HG02943 (cell line): ENCODE results near the gene ELOVL5.
"Not testable (repeated sequence)": the region's sequence is repeated elsewhere in the genome, so short reads cannot be mapped to it uniquely, and the experiment has no call there.

Source experiments
- ATAC-seq: cut with Tn5 transposase; IDR thresholded peaks from one replicate; pipeline ENCODE4 v1.9.1; 2021; ENCODE audit warnings: mild to moderate bottlenecking, low read depth, moderate library complexity; ENCODE audit not compliant: unreplicated experiment

Gene ELOVL5

GRCh38 chr6:53360093-53360912, 11.6 kb upstream of the ELOVL5 start:
- ATAC-seq, result no peak

- ATAC-seq, result no peak
Observed at GRCh38 chr6:53359843-53360092, 11.0 kb upstream of the ELOVL5 start.

- peak; percentile 95 for ATAC-seq
Observed at GRCh38 chr6:53359095-53359842, 10.5 kb upstream of the ELOVL5 start.

- ATAC-seq, result peak; percentile 13
Observed at GRCh38 chr6:53358440-53359094, 9.8 kb upstream of the ELOVL5 start.

GRCh38 chr6:53357576-53358360, 9.0 kb upstream of the ELOVL5 start:
- no peak for ATAC-seq

GRCh38 chr6:53353624-53354023, 4.9 kb upstream of the ELOVL5 start:
- ATAC-seq, result no peak

GRCh38 chr6:53352360-53352759, 3.6 kb upstream of the ELOVL5 start:
- no peak for ATAC-seq

GRCh38 chr6:53349209-53349693, 501 bp upstream of the ELOVL5 start:
- ATAC-seq, result no peak

- peak; percentile 38 for ATAC-seq
Observed at GRCh38 chr6:53347921-53348370, 804 bp downstream of the ELOVL5 start.

GRCh38 chr6:53347250-53347920, 1.4 kb downstream of the ELOVL5 start:
- ATAC-seq, result peak; percentile 39

GRCh38 chr6:53346049-53346448, 2.7 kb downstream of the ELOVL5 start:
- not testable (repeated sequence) for ATAC-seq

- no peak for ATAC-seq
Observed at GRCh38 chr6:53344969-53345368, 3.8 kb downstream of the ELOVL5 start.

GRCh38 chr6:53343092-53343491, 5.7 kb downstream of the ELOVL5 start:
- ATAC-seq, result no peak

GRCh38 chr6:53342217-53342616, 6.5 kb downstream of the ELOVL5 start:
- no peak for ATAC-seq

- no peak for ATAC-seq
Observed at GRCh38 chr6:53340536-53340935, 8.2 kb downstream of the ELOVL5 start.

- no peak for ATAC-seq
Observed at GRCh38 chr6:53339424-53339823, 9.3 kb downstream of the ELOVL5 start.

GRCh38 chr6:53338304-53338703, 10.4 kb downstream of the ELOVL5 start:
- no peak for ATAC-seq

- no peak for ATAC-seq
Observed at GRCh38 chr6:53336070-53336469, 12.7 kb downstream of the ELOVL5 start.

GRCh38 chr6:53335224-53335994, 13.3 kb downstream of the ELOVL5 start:
- ATAC-seq, result peak; percentile 91
